Astrocyte (in vitro differentiated cells and primary cell): ENCODE measurements around the gene SAMHD1. TPM values are rescaled to one million over a fixed set of nuclear protein-coding genes. Genes with fewer than 3 reads are reported as not detected.

Experiments
- DNase-seq: peaks from one replicate; pipeline ENCODE4 v3.0.0-alpha.2; 2010; ENCODE audit warnings: low read depth
- FAIRE-seq: peaks from 2 replicates; lab custom pipeline; 2011; peaks lifted over from hg19 to GRCh38; lab: Jason Lieb, UNC
- H2AFZ ChIP-seq: 2 replicates; pipeline ENCODE4 v1.6.0; 2012; ENCODE audit warnings: low read depth, low read length, inconsistent platforms
- H3K27ac ChIP-seq: 2 replicates; pipeline ENCODE4 v1.5.1; 2011; ENCODE audit warnings: low read depth, low read length, inconsistent platforms
- H3K27me3 ChIP-seq: 2 replicates; pipeline ENCODE4 v1.6.0; 2011; ENCODE audit warnings: low read length, inconsistent platforms; ENCODE audit not compliant: insufficient read depth
- H3K36me3 ChIP-seq: 2 replicates; pipeline ENCODE4 v1.5.1; 2011; ENCODE audit warnings: low read length, inconsistent platforms; ENCODE audit not compliant: insufficient read depth
- H3K4me1 ChIP-seq: 2 replicates; pipeline ENCODE4 v1.5.1; 2011; ENCODE audit warnings: low read length, inconsistent platforms; ENCODE audit not compliant: insufficient read depth
- H3K4me2 ChIP-seq: 2 replicates; pipeline ENCODE4 v1.6.0; 2012; ENCODE audit warnings: low read length, inconsistent platforms
- H3K4me3 ChIP-seq: 2 replicates; pipeline ENCODE4 v1.5.1; 2011; ENCODE audit warnings: low read depth, mild to moderate bottlenecking, low read length, inconsistent platforms; ENCODE audit not compliant: insufficient read depth
- H3K79me2 ChIP-seq: 2 replicates; pipeline ENCODE4 v1.6.0; 2012; ENCODE audit warnings: mild to moderate bottlenecking, low read length, inconsistent platforms; ENCODE audit not compliant: insufficient read depth
- H3K9ac ChIP-seq: 2 replicates; pipeline ENCODE4 v1.6.0; 2012; ENCODE audit warnings: mild to moderate bottlenecking, low read length, inconsistent platforms
- H3K9me3 ChIP-seq: 2 replicates; pipeline ENCODE4 v1.5.1; 2012; ENCODE audit warnings: low read depth, mild to moderate bottlenecking, low read length, inconsistent platforms; ENCODE audit not compliant: insufficient read depth
- H4K20me1 ChIP-seq: 2 replicates; pipeline ENCODE4 v1.6.0; 2012; ENCODE audit warnings: low read length, inconsistent platforms; ENCODE audit not compliant: insufficient read depth
- H3K27ac Mint-ChIP-seq: one replicate; pipeline ENCODE4 v1.8.0; 2021; ENCODE audit warnings: mild to moderate bottlenecking, mixed read lengths; ENCODE audit not compliant: unreplicated experiment
- H3K27me3 Mint-ChIP-seq: one replicate; pipeline ENCODE4 v1.8.0; 2021; ENCODE audit warnings: low read depth, mixed read lengths; ENCODE audit not compliant: unreplicated experiment
- H3K36me3 Mint-ChIP-seq: one replicate; pipeline ENCODE4 v1.8.0; 2021; ENCODE audit warnings: low read depth, mixed read lengths; ENCODE audit not compliant: unreplicated experiment
- H3K4me1 Mint-ChIP-seq: one replicate; pipeline ENCODE4 v1.8.0; 2021; ENCODE audit warnings: low read depth, mixed read lengths; ENCODE audit not compliant: unreplicated experiment
- H3K4me3 Mint-ChIP-seq: one replicate; pipeline ENCODE4 v1.8.0; 2021; ENCODE audit warnings: mild to moderate bottlenecking, moderate library complexity, mixed read lengths; ENCODE audit not compliant: unreplicated experiment
- H3K9me3 Mint-ChIP-seq: one replicate; pipeline ENCODE4 v1.8.0; 2021; ENCODE audit warnings: mild to moderate bottlenecking, mixed read lengths; ENCODE audit not compliant: unreplicated experiment
- CTCF ChIP-seq: IDR thresholded peaks from 2 replicates; pipeline ENCODE4 v1.5.1; 2011; ENCODE audit warnings: low read depth, mild to moderate bottlenecking, inconsistent platforms, low read length, moderate library complexity; ENCODE audit not compliant: insufficient read depth
- EZH2 ChIP-seq: IDR thresholded peaks from 2 replicates; pipeline ENCODE4 v1.6.1; 2012; ENCODE audit warnings: mild to moderate bottlenecking, low read length, inconsistent platforms; ENCODE audit not compliant: insufficient read depth
- total RNA-seq: library from RNA; stranded (reverse); gene quantifications from 2 replicates; pipeline ENCODE4 v1.2.1, GENCODE V29; 2021

The SAMHD1 gene
- total RNA-seq, 1 donor from 2014 or later, result 99.7 TPM

GRCh38 chr20:36848677-36849076 lies 102.8 kb downstream of the SAMHD1 start:
- Histone ChIP-seq H3K4me3 (no peak overlapping the region), H2AFZ (peak overlapping the region; percentile 15), H3K36me3 (no peaks in the 10 kb centered on the region), H3K27me3 (no peaks in the 10 kb centered on the region), H3K4me1 (peaks cover 45% of the 10 kb centered on the region), H3K27ac (peak overlapping the region; percentile 88), H4K20me1 (peaks cover 14% of the 10 kb centered on the region), H3K9ac (peak overlapping the region; percentile 72), H3K79me2 (peaks cover 82% of the 10 kb centered on the region), H3K9me3 (no peaks in the 10 kb centered on the region), H3K4me2 (peak overlapping the region; percentile 73)
- H3K4me3 Mint-ChIP-seq, result peak overlapping the region; percentile 62
- peaks cover 18% of the 10 kb centered on the region for H3K4me1 Mint-ChIP-seq
- FAIRE-seq (no peak), DNase-seq (no peak)
- H3K27me3 Mint-ChIP-seq, result no peaks in the 10 kb centered on the region
- H3K9me3 Mint-ChIP-seq, result no peaks in the 10 kb centered on the region
- peaks cover 11% of the 10 kb centered on the region for H3K36me3 Mint-ChIP-seq
- H3K27ac Mint-ChIP-seq, result peak overlapping the region; percentile 98
- TF ChIP-seq CTCF (no peak), EZH2 (no peak)

DNA sequence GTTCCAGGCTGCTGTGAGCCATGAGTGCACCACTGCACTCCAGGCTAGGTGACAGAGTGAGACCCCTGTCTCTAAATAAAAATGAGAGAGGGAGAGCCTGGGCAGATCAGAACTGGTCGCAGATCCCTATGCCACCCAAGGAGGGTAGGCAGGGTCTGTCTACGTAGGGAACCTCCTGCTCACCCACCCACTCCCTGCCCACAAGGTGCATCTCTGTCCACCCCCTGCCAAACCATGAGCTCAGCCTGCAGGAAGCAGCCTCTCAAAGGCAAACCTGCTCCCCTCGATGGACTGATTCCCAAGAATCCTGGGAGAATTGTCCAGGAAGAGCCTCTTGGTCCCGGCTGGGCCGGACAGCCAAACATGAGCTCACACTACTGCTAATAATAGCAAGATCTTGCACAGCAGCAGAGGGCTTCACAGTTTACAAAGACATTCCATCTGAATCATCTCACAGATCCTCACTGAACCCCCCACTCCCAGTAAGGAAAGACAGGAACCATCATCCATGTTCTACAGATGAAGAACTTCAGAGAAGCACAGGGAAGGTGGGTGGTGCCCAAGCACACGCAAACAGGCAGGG lies 103.3 kb downstream of the SAMHD1 start:
- H3K27ac Mint-ChIP-seq, result peak overlapping the region; percentile 98
- Histone ChIP-seq H3K79me2 (peaks cover 82% of the 10 kb centered on the region), H3K4me1 (peaks cover 50% of the 10 kb centered on the region), H3K27me3 (no peaks in the 10 kb centered on the region), H3K27ac (peak overlapping the region; percentile 88), H2AFZ (peak overlapping the region; percentile 15), H3K36me3 (no peaks in the 10 kb centered on the region), H3K4me3 (no peak overlapping the region), H4K20me1 (peaks cover 9% of the 10 kb centered on the region), H3K9ac (peak overlapping the region; percentile 72), H3K4me2 (peak overlapping the region; percentile 73), H3K9me3 (no peaks in the 10 kb centered on the region)
- peaks cover 23% of the 10 kb centered on the region for H3K4me1 Mint-ChIP-seq
- no peaks in the 10 kb centered on the region for H3K27me3 Mint-ChIP-seq
- TF ChIP-seq CTCF, result no peak
- TF ChIP-seq EZH2, result no peak
- no peaks in the 10 kb centered on the region for H3K9me3 Mint-ChIP-seq
- H3K4me3 Mint-ChIP-seq, result peak overlapping the region; percentile 62
- peaks cover 8% of the 10 kb centered on the region for H3K36me3 Mint-ChIP-seq
- peak; percentile 93 for DNase-seq
- peak; percentile 78 for FAIRE-seq

GRCh38 chr20:36847710-36848040 lies 103.8 kb downstream of the SAMHD1 start:
- H3K27ac ChIP-seq, result peak overlapping the region; percentile 88
- no peaks in the 10 kb centered on the region for H3K36me3 ChIP-seq
- peaks cover 7% of the 10 kb centered on the region for H4K20me1 ChIP-seq
- peak overlapping the region; percentile 73 for H3K4me2 ChIP-seq
- no peak overlapping the region for H3K4me3 ChIP-seq
- FAIRE-seq (no peak), DNase-seq (no peak)
- H3K9me3 ChIP-seq, result no peaks in the 10 kb centered on the region
- no peaks in the 10 kb centered on the region for H3K27me3 ChIP-seq
- no peak for TF ChIP-seq CTCF
- Mint-ChIP-seq H3K36me3 (peaks cover 8% of the 10 kb centered on the region), H3K27ac (peak overlapping the region; percentile 98), H3K4me1 (peaks cover 23% of the 10 kb centered on the region), H3K9me3 (no peaks in the 10 kb centered on the region), H3K4me3 (no peak overlapping the region), H3K27me3 (no peaks in the 10 kb centered on the region)
- H3K79me2 ChIP-seq, result peaks cover 83% of the 10 kb centered on the region
- peak overlapping the region; percentile 72 for H3K9ac ChIP-seq
- peaks cover 55% of the 10 kb centered on the region for H3K4me1 ChIP-seq
- no peak overlapping the region for H2AFZ ChIP-seq
